Spleen (tissue), 11 donors: Measurements from ENCODE around the gene RLF. TPM values are rescaled to one million over a fixed set of nuclear protein-coding genes. Genes with fewer than 3 reads are reported as not detected.

Experiments used
- DNase-seq: peaks from one replicate; pipeline ENCODE4 v3.0.0-alpha.2; 2020
- H3K27ac ChIP-seq, 8 donors: fragments of 200-600 bp; sonication (generic) in 7 of 8; 1 replicate in 4 of 8; 2 replicates in 4 of 8; pipeline versions ENCODE4 v1.5.0 to v1.8.0; 2016 to 2021; ENCODE audit warnings: inconsistent platforms in 4 of 8, mild to moderate bottlenecking in 4 of 8, moderate library complexity in 1 of 8
- H3K27me3 ChIP-seq, 7 donors: fragments of 200-600 bp; sonication (generic) in 6 of 7; replicated peaks in 1 of 7; 1 replicate in 4 of 7; 2 replicates in 3 of 7; pipeline versions ENCODE4 v1.5.0 to v1.8.0; 2016 to 2021; ENCODE audit warnings: inconsistent platforms in 3 of 7, mild to moderate bottlenecking in 1 of 7
- H3K36me3 ChIP-seq, 6 donors: fragments of 200-600 bp; sonication (generic) in 5 of 6; 1 replicate in 4 of 6; 2 replicates in 2 of 6; pipeline versions ENCODE4 v1.5.0 to v1.8.0; 2016 to 2021; ENCODE audit warnings: inconsistent platforms in 2 of 6
- H3K4me1 ChIP-seq, 6 donors: fragments of 200-600 bp; sonication (generic) in 5 of 6; 1 replicate in 3 of 6; 2 replicates in 3 of 6; pipeline versions ENCODE4 v1.5.0 to v1.8.0; 2016 to 2021; ENCODE audit warnings: inconsistent platforms in 3 of 6
- H3K4me3 ChIP-seq, 8 donors: fragments of 200-600 bp; sonication (generic) in 7 of 8; 1 replicate in 4 of 8; 2 replicates in 4 of 8; pipeline versions ENCODE4 v1.5.0 to v1.8.0; 2016 to 2021; ENCODE audit warnings: inconsistent platforms in 4 of 8, mild to moderate bottlenecking in 4 of 8, moderate library complexity in 2 of 8
- H3K9me3 ChIP-seq, 8 donors: fragments of 200-600 bp; sonication (generic) in 7 of 8; 1 replicate in 4 of 8; 2 replicates in 4 of 8; pipeline versions ENCODE4 v1.5.0 to v1.8.0; 2016 to 2021; ENCODE audit warnings: inconsistent platforms in 4 of 8
- CTCF ChIP-seq, 11 experiments: fragments of 200-600 bp in 7 of 11; fragments of 450-650 bp in 4 of 11; sonication (generic) in 4 of 11; IDR thresholded peaks in 8 of 11; conservative IDR thresholded peaks in 3 of 11; 1 replicate in 7 of 11; 2 replicates in 4 of 11; pipeline versions ENCODE4 v1.4.0 to v1.8.0; 2016 to 2021; ENCODE audit warnings: antibody characterized with exemption in 11 of 11, inconsistent platforms in 4 of 11, mild to moderate bottlenecking in 1 of 11
- POLR2A ChIP-seq, 3 donors: fragments of 450-650 bp; IDR thresholded peaks; one replicate each; pipeline ENCODE4 v1.5.1; 2017; ENCODE audit warnings: antibody characterized with exemption in 3 of 3, mild to moderate bottlenecking in 1 of 3
- POLR2AphosphoS5 ChIP-seq, 3 donors: sonication (generic); formaldehyde crosslinking; IDR thresholded peaks; one replicate each; pipeline ENCODE4 v1.5.1; 2017; ENCODE audit warnings: antibody characterized with exemption in 3 of 3
- WGBS, 5 donors: extraction: QIAGEN DNeasy Blood & Tissue Kit in 3 of 5; methylation state at CpG; one replicate each; pipeline versions ENCODE4 v1.1.5 to v1.1.7; 2013 to 2018; 5-methylcytosine and 5-hydroxymethylcytosine counted together
- intact Hi-C: fragments of 100-400 bp; cut with DNase I; formaldehyde crosslinking; loops from one replicate; pipeline ENCODE4 v1.15.0; 2023; ENCODE audit warnings: low total_unique reads
- polyA plus RNA-seq, 3 donors: library from polyadenylated mRNA; stranded (reverse); fragments of 200-250 nt; gene quantifications; one replicate each; pipeline ENCODE4 v1.2.1, GENCODE V29; 2013
- total RNA-seq, 7 donors: library from RNA; depleted of rRNA in 3 of 7; stranded (reverse); fragments of >200 nt in 3 of 7; fragmentation: NEBNext Ultra II Directional in 4 of 7; extraction: Animal tissue kit (Norgen Biotek cat#: 25700) in 4 of 7; gene quantifications; one replicate each; pipeline versions ENCODE4 v1.1.0 to v1.2.1, GENCODE V29; 2016 to 2021
- donor health status: healthy with polysubstance abuse.
- donor health status: DM: no; HTN: no; CAD: no; lungs with moderate emphysema.
- donor health status: DM: no; HTN: no; CAD: no.
- donor health status: Bipolar disorder and iron deficiency.
- donor health status: healthy.
- donor health status: DM: no; HTN: no; CAD: no.
- donor health status: DM: yes; HTN: yes; CAD: no.

The RLF gene
- total and polyA plus RNA-seq, 10 donors, result 3.8 to 26.3 (median 16.8) TPM

GRCh38 chr1:40257313-40257687 lies 96.1 kb downstream of the RLF start:
- H3K36me3 ChIP-seq, result peaks cover 0 to 30% (median 20%) of the 10 kb centered on the region in 6 donors
- peak overlapping the region; percentile 91 to 98 (median 94) for H3K27ac ChIP-seq
- WGBS, 5 donors, result 0 to 2% (median 1%) methylated on average over 16 of the region's 16 CpGs
- peak overlapping the region; percentile 72 to 98 (median 93) for H3K4me3 ChIP-seq
- H3K4me1 ChIP-seq, result peaks cover 24 to 66% (median 44%) of the 10 kb centered on the region in 6 donors
- TF ChIP-seq POLR2AphosphoS5 (IDR thresholded peaks at IDR 0.05), result no peak
- TF ChIP-seq CTCF (IDR thresholded peaks at IDR 0.05 in 8 of 11, conservative IDR thresholded peaks at IDR 0.05 in 3 of 11), result no peak
- no peak for TF ChIP-seq POLR2A (IDR thresholded peaks at IDR 0.05)
- no peaks in the 10 kb centered on the region for H3K27me3 ChIP-seq
- intact Hi-C loops, result no loop called here
- no peak for DNase-seq
- no peaks in the 10 kb centered on the region for H3K9me3 ChIP-seq

DNA sequence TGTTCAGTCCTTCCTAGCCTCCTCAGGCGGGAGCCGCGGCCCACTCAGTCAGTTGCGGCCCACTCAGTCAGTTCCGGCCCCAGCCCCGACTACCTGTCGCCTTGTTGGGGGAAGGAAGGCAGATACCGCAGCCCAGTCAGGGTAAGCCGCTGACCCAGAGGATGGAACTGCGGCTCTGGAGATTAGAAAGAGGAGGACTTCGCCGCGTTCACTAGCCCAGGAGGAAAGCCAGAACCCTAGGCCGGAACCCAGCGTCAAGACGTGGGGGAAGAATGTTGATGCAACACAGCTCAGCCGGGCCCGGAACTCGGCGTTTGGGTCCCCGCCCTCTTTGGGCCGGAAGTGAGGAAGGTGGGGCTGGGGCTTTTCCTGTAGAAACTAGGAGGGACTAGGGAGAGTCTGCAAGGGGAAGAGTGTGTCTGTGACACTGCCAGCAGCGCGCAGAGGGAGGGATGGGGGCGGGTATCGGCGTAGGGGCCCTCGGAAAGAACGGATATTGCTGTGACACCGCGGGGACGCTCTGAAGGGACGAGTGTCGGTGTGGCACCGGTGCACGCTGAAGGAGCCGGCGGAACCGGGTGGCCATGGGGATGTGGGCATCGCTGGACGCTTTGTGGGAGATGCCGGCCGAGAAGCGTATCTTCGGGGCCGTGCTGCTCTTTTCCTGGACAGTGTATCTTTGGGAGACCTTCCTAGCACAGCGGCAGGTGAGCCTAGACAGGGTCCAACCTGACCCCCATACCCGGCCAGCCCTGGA lies 96.7 kb downstream of the RLF start, which contains the start of gene ZMPSTE24:
Gene ZMPSTE24 (plus strand): TSS at position 549 of the 757 bp plus-strand sequence. CDS start 36 bp downstream, at position 585.
- Histone ChIP-seq H3K36me3 (peaks cover 0 to 36% (median 25%) of the 10 kb centered on the region in 6 donors), H3K9me3 (no peaks in the 10 kb centered on the region), H3K4me3 (peak within 1 kb of the TSS; percentile 72 to 98 (median 93)), H3K27me3 (no peaks in the 10 kb centered on the region), H3K4me1 (peaks cover 24 to 70% (median 45%) of the 10 kb centered on the region in 6 donors), H3K27ac (peak within 1 kb of the TSS; percentile 91 to 98 (median 94))
- TF ChIP-seq POLR2AphosphoS5 (IDR thresholded peaks at IDR 0.05) (peak; percentile 85 to 91 (median 86)), POLR2A (IDR thresholded peaks at IDR 0.05) (peak in 2 of 3 donors; percentile 7 to 63), CTCF (IDR thresholded peaks at IDR 0.05 in 8 of 11, conservative IDR thresholded peaks at IDR 0.05 in 3 of 11) (peak in 2 of 11 experiments; percentile 20 to 31)
- 0% methylated on average over 35 to 48 of the region's 48 CpGs for WGBS, 5 donors
- intact Hi-C loops, result no loop called here
- DNase-seq, result peak; percentile 97

- no peak for DNase-seq
- no peak for TF ChIP-seq POLR2AphosphoS5 (IDR thresholded peaks at IDR 0.05)
- no peak for TF ChIP-seq CTCF (IDR thresholded peaks at IDR 0.05 in 8 of 11, conservative IDR thresholded peaks at IDR 0.05 in 3 of 11)
- no peak for TF ChIP-seq POLR2A (IDR thresholded peaks at IDR 0.05)
- intact Hi-C loops, result no loop called here
Observed at GRCh38 chr1:40258445-40258769, 97.2 kb downstream of the RLF start.

GRCh38 chr1:40264354-40264781 lies 103.2 kb downstream of the RLF start:
- H3K27me3 ChIP-seq, result no peaks in the 10 kb centered on the region
- 81 to 93% (median 88%) methylated on average over 3 of the region's 3 CpGs for WGBS, 5 donors
- H3K4me3 ChIP-seq, result no peak overlapping the region
- peaks cover 0 to 100% (median 62%) of the 10 kb centered on the region in 6 donors for H3K36me3 ChIP-seq
- DNase-seq, result no peak
- no peak overlapping the region for H3K27ac ChIP-seq
- TF ChIP-seq CTCF (IDR thresholded peaks at IDR 0.05 in 8 of 11, conservative IDR thresholded peaks at IDR 0.05 in 3 of 11) (no peak), POLR2A (IDR thresholded peaks at IDR 0.05) (no peak), POLR2AphosphoS5 (IDR thresholded peaks at IDR 0.05) (no peak)
- H3K9me3 ChIP-seq, result no peaks in the 10 kb centered on the region
- H3K4me1 ChIP-seq, result peaks cover 1 to 50% (median 24%) of the 10 kb centered on the region in 6 donors
- intact Hi-C loops, result no loop called here

More at GRCh38 chr1:40258445-40258769, 97.2 kb downstream of the RLF start:
- Histone ChIP-seq H3K4me1 (peaks cover 24 to 75% (median 50%) of the 10 kb centered on the region in 6 donors), H3K9me3 (no peaks in the 10 kb centered on the region), H3K36me3 (peaks cover 0 to 41% (median 31%) of the 10 kb centered on the region in 6 donors), H3K27ac (peak overlapping the region; percentile 91 to 98 (median 94)), H3K27me3 (no peaks in the 10 kb centered on the region), H3K4me3 (peak overlapping the region; percentile 72 to 98 (median 93))
- 0 to 2% (median 0%) methylated on average over 3 to 10 of the region's 10 CpGs for WGBS, 5 donors
